ENCODE results near the gene MUC6.
A peak's percentile ranks its signal among the peaks of the same experiment; 100 is the strongest.

The MUC6 gene

GRCh38 chr11:1083621-1084551 is 47.4 kb upstream of the MUC6 start:
- no peaks in the 10 kb centered on the region for H3K36me3 ChIP-seq (ENCODE audit: control insufficient read depth in 1 of 2, insufficient read depth in 2 of 2, low read depth in 1 of 2, low read length in 2 of 2)
- H2AK5ac ChIP-seq (ENCODE audit: low read length, severe bottlenecking), result no peak overlapping the region
- no peaks in the 10 kb centered on the region for H3K79me1 ChIP-seq (replicated peaks; ENCODE audit: low read length, poor library complexity, severe bottlenecking)
- H3K4me2 ChIP-seq (ENCODE audit: low read length, poor library complexity, severe bottlenecking), result no peak overlapping the region
- H4K8ac ChIP-seq (ENCODE audit: low read length), result no peak overlapping the region
- peaks cover 1% of the 10 kb centered on the region for H3K4me1 ChIP-seq (ENCODE audit: control insufficient read depth, insufficient read depth, low read depth, low read length)
- no peak overlapping the region for H3K4me3 ChIP-seq (ENCODE audit: insufficient read depth in 1 of 2, low read depth in 1 of 2, low read length in 2 of 2)
- no peak overlapping the region for H3K18ac ChIP-seq (ENCODE audit: low read depth in 1 of 2, low read length in 2 of 2)
- H3K14ac ChIP-seq (ENCODE audit: low read length in 2 of 2), result no peak overlapping the region
- H3K27ac ChIP-seq (ENCODE audit: low read length, poor library complexity, severe bottlenecking), result no peak overlapping the region
- H3K4ac ChIP-seq (ENCODE audit: low read depth in 1 of 2, low read length in 2 of 2), result no peak overlapping the region
- no peak overlapping the region for H3K23ac ChIP-seq (ENCODE audit: low read length in 2 of 2)
- H2AFZ ChIP-seq (ENCODE audit: low read depth, low read length), result peak overlapping the region; percentile 4
- H2BK120ac ChIP-seq (ENCODE audit: low read depth, low read length), result no peak overlapping the region
- WGBS, result 87% methylated on average over 34 of the region's 34 CpGs
- no peak for DNase-seq
- H4K91ac ChIP-seq (ENCODE audit: low read length), result no peak overlapping the region
- H2BK12ac ChIP-seq (ENCODE audit: low read length in 2 of 2), result no peak overlapping the region
- no peak overlapping the region for H3K9ac ChIP-seq (ENCODE audit: low read length)
- no peak overlapping the region for H2BK5ac ChIP-seq (ENCODE audit: low read depth, low read length, poor library complexity, severe bottlenecking)
- no peaks in the 10 kb centered on the region for H3K9me3 ChIP-seq (ENCODE audit: control insufficient read depth, low read length)
- H3K27me3 ChIP-seq (ENCODE audit: control insufficient read depth in 1 of 2, insufficient read depth in 1 of 2, low read length in 2 of 2), result peaks cover 4 to 16% of the 10 kb centered on the region in 2 experiments
- no peak overlapping the region for H2BK15ac ChIP-seq (ENCODE audit: low read depth, poor library complexity, severe bottlenecking)

- Histone ChIP-seq H3K36me3 (ENCODE audit: control insufficient read depth in 1 of 2, insufficient read depth in 2 of 2, low read depth in 1 of 2, low read length in 2 of 2) (peaks cover 0 to 3% of the 10 kb centered on the region in 2 experiments), H4K8ac (ENCODE audit: low read length) (no peak overlapping the region), H3K79me1 (replicated peaks; ENCODE audit: low read length, poor library complexity, severe bottlenecking) (no peaks in the 10 kb centered on the region), H3K18ac (ENCODE audit: low read depth in 1 of 2, low read length in 2 of 2) (no peak overlapping the region), H3K9ac (ENCODE audit: low read length) (no peak overlapping the region), H3K4me3 (ENCODE audit: insufficient read depth in 1 of 2, low read depth in 1 of 2, low read length in 2 of 2) (no peak overlapping the region), H2BK15ac (ENCODE audit: low read depth, poor library complexity, severe bottlenecking) (no peak overlapping the region), H3K4ac (ENCODE audit: low read depth in 1 of 2, low read length in 2 of 2) (no peak overlapping the region), H2BK12ac (ENCODE audit: low read length in 2 of 2) (no peak overlapping the region), H3K27me3 (ENCODE audit: control insufficient read depth in 1 of 2, insufficient read depth in 1 of 2, low read length in 2 of 2) (peaks cover 4 to 16% of the 10 kb centered on the region in 2 experiments), H3K23ac (ENCODE audit: low read length in 2 of 2) (no peak overlapping the region), H3K14ac (ENCODE audit: low read length in 2 of 2) (no peak overlapping the region), H2AFZ (ENCODE audit: low read depth, low read length) (no peak overlapping the region), H4K91ac (ENCODE audit: low read length) (no peak overlapping the region), H2BK5ac (ENCODE audit: low read depth, low read length, poor library complexity, severe bottlenecking) (no peak overlapping the region), H2BK120ac (ENCODE audit: low read depth, low read length) (no peak overlapping the region), H3K27ac (ENCODE audit: low read length, poor library complexity, severe bottlenecking) (no peak overlapping the region), H2AK5ac (ENCODE audit: low read length, severe bottlenecking) (no peak overlapping the region), H3K4me2 (ENCODE audit: low read length, poor library complexity, severe bottlenecking) (no peak overlapping the region), H3K9me3 (ENCODE audit: control insufficient read depth, low read length) (no peaks in the 10 kb centered on the region), H3K4me1 (ENCODE audit: control insufficient read depth, insufficient read depth, low read depth, low read length) (peaks cover 1% of the 10 kb centered on the region)
- 73% methylated on average over 31 of the region's 33 CpGs for WGBS
- DNase-seq, result no peak
Observed at GRCh38 chr11:1082728-1083620, 46.5 kb upstream of the MUC6 start.

- Histone ChIP-seq H3K27me3 (ENCODE audit: control insufficient read depth in 1 of 2, insufficient read depth in 1 of 2, low read length in 2 of 2) (peaks cover 4 to 16% of the 10 kb centered on the region in 2 experiments), H3K9ac (ENCODE audit: low read length) (no peak overlapping the region), H3K14ac (ENCODE audit: low read length in 2 of 2) (no peak overlapping the region), H3K4me2 (ENCODE audit: low read length, poor library complexity, severe bottlenecking) (no peak overlapping the region), H2AFZ (ENCODE audit: low read depth, low read length) (no peak overlapping the region), H3K9me3 (ENCODE audit: control insufficient read depth, low read length) (no peaks in the 10 kb centered on the region), H3K4me1 (ENCODE audit: control insufficient read depth, insufficient read depth, low read depth, low read length) (peaks cover 1% of the 10 kb centered on the region), H2BK15ac (ENCODE audit: low read depth, poor library complexity, severe bottlenecking) (no peak overlapping the region), H3K27ac (ENCODE audit: low read length, poor library complexity, severe bottlenecking) (no peak overlapping the region), H2BK120ac (ENCODE audit: low read depth, low read length) (no peak overlapping the region), H4K91ac (ENCODE audit: low read length) (no peak overlapping the region), H3K23ac (ENCODE audit: low read length in 2 of 2) (no peak overlapping the region), H2AK5ac (ENCODE audit: low read length, severe bottlenecking) (no peak overlapping the region), H3K79me1 (replicated peaks; ENCODE audit: low read length, poor library complexity, severe bottlenecking) (no peaks in the 10 kb centered on the region), H4K8ac (ENCODE audit: low read length) (no peak overlapping the region), H3K4ac (ENCODE audit: low read depth in 1 of 2, low read length in 2 of 2) (no peak overlapping the region), H3K36me3 (ENCODE audit: control insufficient read depth in 1 of 2, insufficient read depth in 2 of 2, low read depth in 1 of 2, low read length in 2 of 2) (peaks cover 0 to 3% of the 10 kb centered on the region in 2 experiments), H3K4me3 (ENCODE audit: insufficient read depth in 1 of 2, low read depth in 1 of 2, low read length in 2 of 2) (no peak overlapping the region), H2BK5ac (ENCODE audit: low read depth, low read length, poor library complexity, severe bottlenecking) (no peak overlapping the region), H3K18ac (ENCODE audit: low read depth in 1 of 2, low read length in 2 of 2) (no peak overlapping the region), H2BK12ac (ENCODE audit: low read length in 2 of 2) (no peak overlapping the region)
- 85% methylated on average over 14 of the region's 14 CpGs for WGBS
- no peak for DNase-seq
Observed at GRCh38 chr11:1082346-1082727, 45.8 kb upstream of the MUC6 start.

All from mesenchymal stem cell (in vitro differentiated cells and primary cell).